SU-DHL-6 (cell line): Measurements from ENCODE around the gene TBC1D5.

Experiments
- H2AFZ ChIP-seq: fragments of 200-600 bp; sonication (generic); 2 replicates; pipeline ENCODE4 v1.6.1; 2014; ENCODE audit warnings: low read depth, mild to moderate bottlenecking, moderate library complexity, mixed read lengths, antibody characterized with exemption, low read length; ENCODE audit not compliant: severe bottlenecking
- H3F3A ChIP-seq: fragments of 200-600 bp; shearing (Covaris generic); 2 replicates; pipeline ENCODE4 v1.6.0; 2016; ENCODE audit warnings: antibody characterized with exemption, mild to moderate bottlenecking; ENCODE audit not compliant: insufficient read depth
- H3K27ac ChIP-seq: fragments of 200-600 bp; sonication (generic); 2 replicates; pipeline ENCODE4 v1.5.1; 2016; ENCODE audit warnings: low read depth, mild to moderate bottlenecking, low read length, moderate library complexity, mixed read lengths
- H3K27me3 ChIP-seq: fragments of 200-600 bp; sonication (generic), shearing (Covaris generic); 2 replicates; pipeline ENCODE4 v1.6.0; 2014; ENCODE audit warnings: mild to moderate bottlenecking, low read length
- H3K36me3 ChIP-seq: fragments of 200-600 bp; sonication (generic); 2 replicates; pipeline ENCODE4 v1.6.1; 2014; ENCODE audit warnings: mild to moderate bottlenecking, low read length, mixed read lengths
- H3K4me2 ChIP-seq: fragments of 300-600, 200-600 bp; shearing (Covaris generic), sonication (generic); 2 replicates; pipeline ENCODE4 v1.6.0; 2014; ENCODE audit warnings: low read length, low read depth, mild to moderate bottlenecking; ENCODE audit not compliant: poor library complexity, severe bottlenecking
- H3K4me3 ChIP-seq: fragments of 200-600 bp; sonication (generic); 2 replicates; pipeline ENCODE4 v1.5.1; 2014; ENCODE audit warnings: antibody characterized with exemption, low read length, mild to moderate bottlenecking, mixed read lengths; ENCODE audit not compliant: insufficient read depth, poor library complexity, severe bottlenecking
- H3K79me2 ChIP-seq: fragments of 200-600 bp; sonication (generic); 2 replicates; pipeline ENCODE4 v1.6.1; 2014; ENCODE audit warnings: mild to moderate bottlenecking, low read length, moderate library complexity; ENCODE audit not compliant: insufficient read depth
- H3K9ac ChIP-seq: fragments of 200-600 bp; sonication (generic); 2 replicates; pipeline ENCODE4 v1.7.0; 2014; ENCODE audit warnings: mild to moderate bottlenecking, low read length
- H3K9me2 ChIP-seq: fragments of 200-600 bp; sonication (generic); replicated peaks from 2 replicates; pipeline ENCODE4 v1.6.1; 2014; ENCODE audit warnings: low read length; ENCODE audit not compliant: insufficient read depth
- H3K9me3 ChIP-seq: fragments of 200-600 bp; sonication (generic); 2 replicates; pipeline ENCODE4 v1.6.1; 2014; ENCODE audit warnings: low read length, mixed read lengths; ENCODE audit not compliant: insufficient read depth
- H4K20me1 ChIP-seq: fragments of 200-600 bp; sonication (generic); 2 replicates; pipeline ENCODE4 v1.6.1; 2014; ENCODE audit warnings: low read depth, mild to moderate bottlenecking, antibody characterized with exemption, low read length, moderate library complexity, mixed read lengths
- CTCF ChIP-seq: fragments of 200-600 bp; sonication (generic); IDR thresholded peaks from one replicate; pipeline ENCODE4 v1.5.1; 2017; ENCODE audit warnings: antibody characterized with exemption, mild to moderate bottlenecking, low read length, moderate library complexity; ENCODE audit not compliant: insufficient read depth, poor library complexity, severe bottlenecking
- EZH2phosphoT487 ChIP-seq: fragments of 200-600 bp; sonication (generic), shearing (Covaris generic); conservative IDR thresholded peaks from 2 replicates; pipeline ENCODE4 v1.6.1; 2018; ENCODE audit warnings: mild to moderate bottlenecking, antibody characterized with exemption, low read length, moderate library complexity, mixed read lengths

TBC1D5 gene

GRCh38 chr3:17433876-17434275 lies 308.6 kb downstream of the TBC1D5 start:
- TF ChIP-seq CTCF, result no peak
- no peak for TF ChIP-seq EZH2phosphoT487
- Histone ChIP-seq H4K20me1 (peaks cover 3% of the 10 kb centered on the region; the same call in 1 of the 2 replicates), H3K79me2 (no peaks in the 10 kb centered on the region), H3K4me3 (no peak overlapping the region), H3K9me2 (no peaks in the 10 kb centered on the region), H3K27ac (no peak overlapping the region), H3K9ac (no peak overlapping the region), H3K27me3 (no peaks in the 10 kb centered on the region), H3F3A (peaks cover 10% of the 10 kb centered on the region; the same call in 1 of the 2 replicates), H2AFZ (no peak overlapping the region), H3K36me3 (no peaks in the 10 kb centered on the region), H3K4me2 (no peak overlapping the region), H3K9me3 (no peaks in the 10 kb centered on the region)

GRCh38 chr3:17432236-17432635 lies 310.2 kb downstream of the TBC1D5 start:
- H3K9me3 ChIP-seq, result no peaks in the 10 kb centered on the region
- H3K27ac ChIP-seq, result peak overlapping the region; percentile 29; the same call in 1 of the 2 replicates
- H2AFZ ChIP-seq, result no peak overlapping the region
- H3K4me3 ChIP-seq, result no peak overlapping the region
- TF ChIP-seq EZH2phosphoT487, result no peak
- TF ChIP-seq CTCF, result no peak
- no peaks in the 10 kb centered on the region for H3K79me2 ChIP-seq
- peaks cover 3% of the 10 kb centered on the region; the same call in 1 of the 2 replicates for H4K20me1 ChIP-seq
- H3K9me2 ChIP-seq, result no peaks in the 10 kb centered on the region
- H3K27me3 ChIP-seq, result no peaks in the 10 kb centered on the region
- peaks cover 10% of the 10 kb centered on the region; the same call in 1 of the 2 replicates for H3F3A ChIP-seq
- H3K9ac ChIP-seq, result no peak overlapping the region
- H3K36me3 ChIP-seq, result no peaks in the 10 kb centered on the region; the same call in 1 of the 2 replicates
- H3K4me2 ChIP-seq, result no peak overlapping the region

- H4K20me1 ChIP-seq, result peaks cover 3% of the 10 kb centered on the region; the same call in 1 of the 2 replicates
- no peak overlapping the region for H3K4me2 ChIP-seq
- H3K27me3 ChIP-seq, result no peaks in the 10 kb centered on the region
- no peak overlapping the region for H2AFZ ChIP-seq
- H3F3A ChIP-seq, result peaks cover 10% of the 10 kb centered on the region; the same call in 1 of the 2 replicates
- no peaks in the 10 kb centered on the region for H3K79me2 ChIP-seq
- no peaks in the 10 kb centered on the region; the same call in 1 of the 2 replicates for H3K36me3 ChIP-seq
- H3K9me3 ChIP-seq, result no peaks in the 10 kb centered on the region
- no peak overlapping the region for H3K4me3 ChIP-seq
- no peak overlapping the region for H3K9ac ChIP-seq
- no peaks in the 10 kb centered on the region for H3K9me2 ChIP-seq
- no peak for TF ChIP-seq EZH2phosphoT487
- no peak for TF ChIP-seq CTCF
- H3K27ac ChIP-seq, result peak overlapping the region; percentile 29; the same call in 1 of the 2 replicates
Measured at GRCh38 chr3:17431484-17432045, 310.9 kb downstream of the TBC1D5 start.
